HEK293 (cell line): Measurements from ENCODE around the gene NELL1.

Experiments used
- ZNF768 ChIP-seq: fragments of 450-650 bp; formaldehyde crosslinking; IDR thresholded peaks from 2 replicates; pipeline ENCODE4 v1.5.1; 2018; ENCODE audit warnings: missing biosample characterization, mild to moderate bottlenecking, missing genetic modification characterization
- ZNF843 ChIP-seq: fragments of 450-650 bp; formaldehyde crosslinking; IDR thresholded peaks from 2 replicates; pipeline ENCODE4 v1.5.1; 2016; ENCODE audit warnings: missing biosample characterization, missing genetic modification characterization

GRCh38 chr11:21122523-21122922, 453.1 kb downstream of the NELL1 start:
- TF ChIP-seq ZNF843 (no peak), ZNF768 (no peak)
